ENCODE measurements around the gene NHLH1. TPM values are rescaled to one million over a fixed set of nuclear protein-coding genes. Genes with fewer than 3 reads are reported as not detected.

The NHLH1 gene
- total RNA-seq, 1 donor from 2014 or later: 0.27 TPM

DNA sequence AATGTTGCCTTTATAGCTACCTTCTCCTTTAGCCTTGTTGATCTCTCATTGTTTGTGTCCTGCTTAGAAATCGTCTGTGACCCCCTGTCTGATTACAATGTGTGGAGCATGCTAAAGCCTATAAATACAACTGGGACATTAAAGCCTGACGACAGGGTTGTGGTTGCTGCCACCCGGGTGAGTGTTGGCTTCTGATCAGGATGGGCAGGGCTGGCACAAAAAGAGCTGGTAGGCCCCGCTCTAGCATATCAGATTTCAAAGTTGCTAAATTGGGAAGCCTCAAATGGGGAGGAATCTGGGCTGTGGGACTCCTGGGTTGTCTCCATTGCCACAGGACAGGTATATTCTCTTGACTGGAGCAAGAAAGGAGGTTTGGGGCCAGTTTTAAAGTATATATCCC, 15.2 kb upstream of the NHLH1 start:
- TF ChIP-seq, protein P1, sequence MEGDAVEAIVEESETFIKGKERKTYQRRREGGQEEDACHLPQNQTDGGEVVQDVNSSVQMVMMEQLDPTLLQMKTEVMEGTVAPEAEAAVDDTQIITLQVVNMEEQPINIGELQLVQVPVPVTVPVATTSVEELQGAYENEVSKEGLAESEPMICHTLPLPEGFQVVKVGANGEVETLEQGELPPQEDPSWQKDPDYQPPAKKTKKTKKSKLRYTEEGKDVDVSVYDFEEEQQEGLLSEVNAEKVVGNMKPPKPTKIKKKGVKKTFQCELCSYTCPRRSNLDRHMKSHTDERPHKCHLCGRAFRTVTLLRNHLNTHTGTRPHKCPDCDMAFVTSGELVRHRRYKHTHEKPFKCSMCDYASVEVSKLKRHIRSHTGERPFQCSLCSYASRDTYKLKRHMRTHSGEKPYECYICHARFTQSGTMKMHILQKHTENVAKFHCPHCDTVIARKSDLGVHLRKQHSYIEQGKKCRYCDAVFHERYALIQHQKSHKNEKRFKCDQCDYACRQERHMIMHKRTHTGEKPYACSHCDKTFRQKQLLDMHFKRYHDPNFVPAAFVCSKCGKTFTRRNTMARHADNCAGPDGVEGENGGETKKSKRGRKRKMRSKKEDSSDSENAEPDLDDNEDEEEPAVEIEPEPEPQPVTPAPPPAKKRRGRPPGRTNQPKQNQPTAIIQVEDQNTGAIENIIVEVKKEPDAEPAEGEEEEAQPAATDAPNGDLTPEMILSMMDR (IDR thresholded peaks at IDR 0.05; ENCODE audit: unreplicated experiment): no peak
- DNase-seq (ENCODE audit: low spot score in 2 of 2, unreplicated experiment in 2 of 2): no peak
- H3K9me3 Mint-ChIP-seq: no peaks in the 10 kb centered on the region
- H3K4me1 Mint-ChIP-seq: no peaks in the 10 kb centered on the region
- no peak overlapping the region for H3K27ac Mint-ChIP-seq
- H3K27me3 Mint-ChIP-seq (ENCODE audit: low read depth): no peaks in the 10 kb centered on the region
- peaks cover 39% of the 10 kb centered on the region for H3K36me3 Mint-ChIP-seq
- H3K4me3 Mint-ChIP-seq: no peak overlapping the region

GRCh38 chr1:160352555-160352954, 14.3 kb upstream of the NHLH1 start:
- peaks cover 42% of the 10 kb centered on the region for H3K36me3 Mint-ChIP-seq
- TF ChIP-seq, protein P1 (IDR thresholded peaks at IDR 0.05; ENCODE audit: unreplicated experiment): no peak

DNA sequence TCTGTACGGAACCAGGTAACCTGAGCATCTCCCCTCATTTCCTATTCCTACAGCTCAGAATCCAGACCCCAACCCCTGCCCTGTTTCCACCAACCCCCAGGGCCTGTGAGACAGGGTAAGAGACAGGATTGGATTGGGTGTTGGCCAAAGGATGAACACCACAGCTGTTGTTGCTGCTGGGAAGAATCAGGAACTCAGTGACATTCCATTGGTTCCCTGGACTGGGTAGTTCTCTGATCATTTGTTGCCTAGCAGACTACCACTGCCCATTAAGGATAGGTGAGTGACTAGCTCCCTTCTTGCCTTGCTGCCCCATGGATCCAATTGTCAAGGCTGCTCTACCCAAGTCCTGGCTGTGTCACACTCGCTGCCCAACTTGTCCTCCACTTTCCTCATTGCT, 13.6 kb upstream of the NHLH1 start:
- H3K4me1 Mint-ChIP-seq: no peaks in the 10 kb centered on the region
- TF ChIP-seq, protein P1 (IDR thresholded peaks at IDR 0.05; ENCODE audit: unreplicated experiment): no peak
- no peak overlapping the region for H3K27ac Mint-ChIP-seq
- H3K4me3 Mint-ChIP-seq: no peak overlapping the region
- peaks cover 44% of the 10 kb centered on the region for H3K36me3 Mint-ChIP-seq
- no peak for DNase-seq (ENCODE audit: low spot score in 2 of 2, unreplicated experiment in 2 of 2)
- H3K9me3 Mint-ChIP-seq: no peaks in the 10 kb centered on the region
- H3K27me3 Mint-ChIP-seq (ENCODE audit: low read depth): no peaks in the 10 kb centered on the region

More at GRCh38 chr1:160352555-160352954, 14.3 kb upstream of the NHLH1 start:
- Mint-ChIP-seq H3K27ac (no peak overlapping the region), H3K9me3 (no peaks in the 10 kb centered on the region), H3K27me3 (ENCODE audit: low read depth) (no peaks in the 10 kb centered on the region), H3K4me3 (no peak overlapping the region), H3K4me1 (no peaks in the 10 kb centered on the region)
- DNase-seq (ENCODE audit: low spot score in 2 of 2, unreplicated experiment in 2 of 2): no peak

DNA sequence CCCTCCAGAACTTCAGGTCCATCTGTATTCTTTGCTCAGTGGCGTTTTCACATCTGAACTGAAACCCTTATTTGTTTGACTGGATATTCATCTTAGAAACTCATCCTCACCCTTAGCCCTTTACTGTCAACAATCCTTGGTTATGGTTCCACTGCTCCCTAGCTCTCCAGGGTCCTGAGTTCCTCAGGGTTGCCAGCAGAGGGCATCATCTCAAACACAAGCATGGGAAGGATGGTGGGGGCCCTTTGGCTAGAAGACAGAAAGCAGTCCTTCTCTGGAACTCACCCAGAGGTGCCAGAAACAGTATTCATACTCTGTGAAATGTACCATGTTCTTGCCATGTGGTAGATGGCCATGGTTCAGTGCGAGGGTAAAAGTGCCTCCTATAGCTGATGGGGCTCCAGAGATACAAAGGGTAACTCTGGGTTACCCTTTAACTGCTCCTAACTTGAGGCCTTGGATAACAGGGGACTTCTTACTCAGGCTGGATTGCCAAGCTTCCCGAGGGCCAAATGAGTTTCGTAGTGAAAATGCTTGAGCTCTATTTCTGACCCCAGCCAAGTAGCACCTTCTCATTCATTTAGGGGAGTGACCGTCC, 12.4 kb upstream of the NHLH1 start:
- TF ChIP-seq, protein P1 (IDR thresholded peaks at IDR 0.05; ENCODE audit: unreplicated experiment): no peak
- DNase-seq (ENCODE audit: low spot score in 2 of 2, unreplicated experiment in 2 of 2): no peak
- Mint-ChIP-seq H3K36me3 (peaks cover 53% of the 10 kb centered on the region), H3K27ac (no peak overlapping the region), H3K27me3 (ENCODE audit: low read depth) (no peaks in the 10 kb centered on the region), H3K4me1 (no peaks in the 10 kb centered on the region), H3K4me3 (no peak overlapping the region), H3K9me3 (no peaks in the 10 kb centered on the region)

DNA sequence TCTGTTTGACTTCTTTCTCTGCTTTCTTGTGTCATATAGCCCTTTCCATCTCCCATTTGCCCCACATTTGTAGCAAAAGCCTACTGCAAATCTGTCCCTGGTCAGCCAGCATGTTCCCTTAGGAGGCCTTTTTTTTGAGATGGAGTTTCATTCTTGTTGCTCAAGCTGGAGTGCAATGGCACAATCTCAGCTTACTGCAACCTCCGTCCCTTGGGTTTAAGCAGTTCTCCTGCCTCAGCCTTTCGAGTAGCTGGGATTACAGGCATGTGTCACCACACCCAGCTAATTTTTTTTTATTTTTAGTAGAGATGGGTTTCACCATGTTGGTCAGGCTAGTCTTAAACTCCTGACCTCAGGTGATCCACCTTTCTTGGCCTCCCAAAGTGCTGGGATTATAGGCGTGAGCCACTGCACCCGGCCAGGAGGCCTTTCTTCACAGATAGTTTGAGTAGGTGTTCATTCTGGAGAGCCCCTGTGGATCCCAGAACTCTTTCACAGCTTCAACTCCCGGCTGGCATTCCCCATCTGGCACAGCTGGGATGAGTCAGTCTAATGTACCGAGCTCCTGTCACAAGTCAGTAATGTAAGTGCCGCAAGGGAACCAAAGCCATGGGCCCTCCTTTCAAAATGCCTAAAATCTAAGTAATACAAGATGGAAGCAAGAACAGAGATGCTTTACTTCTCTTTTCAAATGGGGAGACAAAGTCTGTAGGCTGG, 9.4 kb upstream of the NHLH1 start:
- Mint-ChIP-seq H3K4me3 (no peak overlapping the region), H3K27me3 (ENCODE audit: low read depth) (no peaks in the 10 kb centered on the region), H3K36me3 (peaks cover 52% of the 10 kb centered on the region), H3K27ac (no peak overlapping the region), H3K9me3 (no peaks in the 10 kb centered on the region), H3K4me1 (peaks cover 5% of the 10 kb centered on the region)
- TF ChIP-seq, protein P1 (IDR thresholded peaks at IDR 0.05; ENCODE audit: unreplicated experiment): no peak
- no peak for DNase-seq (ENCODE audit: low spot score in 2 of 2, unreplicated experiment in 2 of 2)

Data from mesothelial cell of epicardium (in vitro differentiated cells).